Smooth muscle cell (in vitro differentiated cells): Measurements from ENCODE around the gene SPATA32. TPM values are rescaled to one million over a fixed set of nuclear protein-coding genes. Genes with fewer than 3 reads are reported as not detected.

ENCODE experiments used
- DNase-seq: peaks from one replicate; lab custom pipeline; 2025; ENCODE audit not compliant: unreplicated experiment; lab: John Stamatoyannopoulos, UW
- H2AFZ ChIP-seq: fragments of 200-600 bp; sonication (generic); 2 replicates; pipeline ENCODE4 v1.6.0; 2016; ENCODE audit warnings: antibody characterized with exemption, low read depth, mild to moderate bottlenecking
- H3F3A ChIP-seq: fragments of 200-600 bp; sonication (generic); 2 replicates; pipeline ENCODE4 v1.6.0; 2017; ENCODE audit warnings: antibody characterized with exemption, low read depth
- H3K27ac ChIP-seq: fragments of 200-600 bp; sonication (generic); 2 replicates; pipeline ENCODE4 v1.5.1; 2016; ENCODE audit warnings: low read depth, mild to moderate bottlenecking
- H3K27me3 ChIP-seq: fragments of 200-600 bp; sonication (generic); 2 replicates; pipeline ENCODE4 v1.6.1; 2016; ENCODE audit warnings: low read depth, mild to moderate bottlenecking
- H3K36me3 ChIP-seq: fragments of 200-600 bp; sonication (generic); 2 replicates; pipeline ENCODE4 v1.5.1; 2016; ENCODE audit warnings: low read depth
- H3K4me1 ChIP-seq: fragments of 200-600 bp; sonication (generic); 2 replicates; pipeline ENCODE4 v1.5.1; 2016; ENCODE audit warnings: low read depth
- H3K4me2 ChIP-seq: fragments of 200-600 bp; sonication (generic); 2 replicates; pipeline ENCODE4 v1.6.0; 2016; ENCODE audit warnings: mild to moderate bottlenecking
- H3K4me3 ChIP-seq: fragments of 200-600 bp; sonication (generic); 2 replicates; pipeline ENCODE4 v1.5.1; 2016; ENCODE audit warnings: mild to moderate bottlenecking
- H3K79me2 ChIP-seq: fragments of 200-600 bp; sonication (generic); 2 replicates; pipeline ENCODE4 v1.6.0; 2016; ENCODE audit warnings: low read depth, mild to moderate bottlenecking
- H3K9ac ChIP-seq: fragments of 200-600 bp; sonication (generic); 2 replicates; pipeline ENCODE4 v1.6.0; 2016; ENCODE audit warnings: low read depth
- H3K9me3 ChIP-seq: fragments of 200-600 bp; sonication (generic); replicated peaks from 2 replicates; pipeline ENCODE4 v1.5.1; 2016; ENCODE audit warnings: low read depth
- H4K20me1 ChIP-seq: fragments of 200-600 bp; sonication (generic); 2 replicates; pipeline ENCODE4 v1.6.0; 2016; ENCODE audit warnings: low read depth
- WGBS: methylation state at CpG from one replicate; pipeline ENCODE4 v1.1.7; 2016; ENCODE audit warnings: low lambda C conversion rate; 5-methylcytosine and 5-hydroxymethylcytosine counted together
- polyA plus RNA-seq: library from polyadenylated mRNA; unstranded; fragments of >200 nt; fragmentation: Nextera tagmentation; extraction: Ambion mirVana; gene quantifications from 2 replicates; pipeline ENCODE4 v1.2.1, GENCODE V29; 2016
- total RNA-seq: library from RNA; depleted of rRNA; stranded (reverse); fragments of >200 nt; gene quantifications from 2 replicates; pipeline ENCODE4 v1.2.3, GENCODE V29; 2014
- TF ChIP-seq, protein P1 (sequence below): fragments of 200-600 bp; sonication (generic); IDR thresholded peaks from 2 replicates; pipeline ENCODE4 v1.5.1; 2017; ENCODE audit warnings: borderline replicate concordance, mild to moderate bottlenecking, antibody characterized with exemption; ENCODE audit not compliant: insufficient read depth, poor library complexity, severe bottlenecking

Gene SPATA32
- total and polyA plus RNA-seq, 2 experiments from 2014 or later = not detected

DNA sequence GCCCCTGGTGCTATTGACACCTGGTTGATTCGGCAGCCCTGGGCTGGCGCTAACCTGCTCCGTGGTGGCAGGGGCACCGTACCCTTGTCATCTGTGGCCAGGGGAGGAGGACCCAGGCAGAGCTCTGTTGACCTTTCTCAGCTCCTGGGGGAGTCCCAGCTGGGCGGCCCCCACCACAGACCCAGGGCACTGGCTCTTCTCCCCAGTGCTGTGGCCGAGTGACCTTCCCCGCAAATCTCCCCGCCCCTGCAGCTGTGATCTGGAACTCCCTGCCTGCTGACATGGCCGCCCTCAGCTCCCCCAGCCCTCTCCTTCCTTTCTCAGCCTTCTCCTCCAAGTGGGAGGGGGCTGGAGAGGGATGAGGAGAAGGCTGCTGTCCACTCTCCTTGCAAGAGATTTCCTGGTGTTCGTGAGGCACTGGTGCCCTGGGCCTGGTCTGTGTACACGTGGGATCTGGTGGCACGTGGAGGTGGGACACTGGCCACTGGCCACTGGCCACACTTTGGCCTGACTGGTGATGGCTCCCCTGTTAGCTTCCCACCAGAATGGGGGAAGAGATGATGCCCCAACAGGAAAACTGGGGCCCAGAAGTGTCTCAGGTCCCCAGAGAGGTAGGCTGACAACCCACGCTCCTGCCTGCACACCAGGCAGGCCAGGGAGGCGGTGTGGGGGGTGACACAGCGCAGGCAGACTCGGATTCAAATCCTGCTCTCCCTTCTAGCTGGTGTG lies 32.0 kb downstream of the SPATA32 start:
- DNase-seq = no peak
- no peak overlapping the region for H3K4me3 ChIP-seq
- peak overlapping the region; percentile 50 for H3K9ac ChIP-seq
- H3K36me3 ChIP-seq = no peaks in the 10 kb centered on the region
- no peaks in the 10 kb centered on the region for H3K9me3 ChIP-seq
- WGBS = 86% methylated on average over 16 of the region's 16 CpGs
- H3K27ac ChIP-seq = peak overlapping the region; percentile 63
- no peaks in the 10 kb centered on the region for H3K27me3 ChIP-seq
- H3K4me2 ChIP-seq = peak overlapping the region; percentile 74
- no peak overlapping the region for H2AFZ ChIP-seq
- H3K79me2 ChIP-seq = no peaks in the 10 kb centered on the region
- H3K4me1 ChIP-seq = peaks cover 17% of the 10 kb centered on the region
- H4K20me1 ChIP-seq = no peaks in the 10 kb centered on the region
- H3F3A ChIP-seq = no peaks in the 10 kb centered on the region
- TF ChIP-seq, protein P1, sequence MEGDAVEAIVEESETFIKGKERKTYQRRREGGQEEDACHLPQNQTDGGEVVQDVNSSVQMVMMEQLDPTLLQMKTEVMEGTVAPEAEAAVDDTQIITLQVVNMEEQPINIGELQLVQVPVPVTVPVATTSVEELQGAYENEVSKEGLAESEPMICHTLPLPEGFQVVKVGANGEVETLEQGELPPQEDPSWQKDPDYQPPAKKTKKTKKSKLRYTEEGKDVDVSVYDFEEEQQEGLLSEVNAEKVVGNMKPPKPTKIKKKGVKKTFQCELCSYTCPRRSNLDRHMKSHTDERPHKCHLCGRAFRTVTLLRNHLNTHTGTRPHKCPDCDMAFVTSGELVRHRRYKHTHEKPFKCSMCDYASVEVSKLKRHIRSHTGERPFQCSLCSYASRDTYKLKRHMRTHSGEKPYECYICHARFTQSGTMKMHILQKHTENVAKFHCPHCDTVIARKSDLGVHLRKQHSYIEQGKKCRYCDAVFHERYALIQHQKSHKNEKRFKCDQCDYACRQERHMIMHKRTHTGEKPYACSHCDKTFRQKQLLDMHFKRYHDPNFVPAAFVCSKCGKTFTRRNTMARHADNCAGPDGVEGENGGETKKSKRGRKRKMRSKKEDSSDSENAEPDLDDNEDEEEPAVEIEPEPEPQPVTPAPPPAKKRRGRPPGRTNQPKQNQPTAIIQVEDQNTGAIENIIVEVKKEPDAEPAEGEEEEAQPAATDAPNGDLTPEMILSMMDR = no peak

DNA sequence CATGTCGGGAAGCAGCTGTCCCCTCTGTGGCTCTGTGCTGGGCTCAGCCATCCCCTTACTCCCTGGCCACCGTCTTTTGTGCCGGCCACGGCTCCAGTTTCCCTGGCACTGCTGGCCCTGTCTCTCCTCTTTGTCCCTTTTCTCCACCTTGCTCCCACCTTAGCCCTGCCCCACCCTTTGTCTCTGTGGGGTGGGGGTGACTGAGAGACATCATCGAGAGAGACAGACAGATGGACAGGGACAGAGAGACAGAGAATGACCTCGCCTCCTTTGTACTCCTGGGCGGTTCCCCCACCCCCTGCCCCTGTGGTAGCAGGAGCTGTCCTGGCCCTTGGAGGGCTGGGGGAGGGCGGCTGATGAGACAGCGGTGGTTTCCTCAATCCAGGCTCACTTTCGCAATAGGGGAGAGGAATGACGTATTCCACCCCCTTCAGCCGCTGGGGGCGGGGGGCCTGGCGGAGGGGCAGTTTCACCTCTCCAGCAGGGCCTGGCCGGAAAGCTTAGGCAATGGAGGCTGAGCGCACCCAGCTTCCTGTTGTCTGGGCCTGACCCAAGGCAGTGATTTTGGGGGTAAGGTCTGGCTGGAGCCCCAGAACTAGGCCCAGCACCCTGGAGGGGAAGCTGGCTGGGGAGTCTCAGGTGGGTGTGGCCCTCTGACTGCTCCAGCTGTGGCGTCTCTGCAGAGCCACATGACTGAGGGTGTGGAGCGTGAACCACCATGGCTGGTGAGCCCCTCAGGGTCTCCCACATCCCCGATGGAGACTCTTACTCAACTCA lies 32.9 kb downstream of the SPATA32 start:
- Histone ChIP-seq H3K4me1 (peaks cover 17% of the 10 kb centered on the region), H3K36me3 (no peaks in the 10 kb centered on the region), H3K9ac (peak overlapping the region; percentile 50), H3F3A (no peaks in the 10 kb centered on the region), H3K79me2 (no peaks in the 10 kb centered on the region), H3K4me3 (no peak overlapping the region), H3K27ac (peak overlapping the region; percentile 63), H3K27me3 (peaks cover 4% of the 10 kb centered on the region), H4K20me1 (no peaks in the 10 kb centered on the region), H2AFZ (peak overlapping the region; percentile 51), H3K4me2 (peak overlapping the region; percentile 74), H3K9me3 (no peaks in the 10 kb centered on the region)
- peak; percentile 69 for DNase-seq
- TF ChIP-seq, protein P1 = no peak
- WGBS = 34% methylated on average over 19 of the region's 19 CpGs

DNA sequence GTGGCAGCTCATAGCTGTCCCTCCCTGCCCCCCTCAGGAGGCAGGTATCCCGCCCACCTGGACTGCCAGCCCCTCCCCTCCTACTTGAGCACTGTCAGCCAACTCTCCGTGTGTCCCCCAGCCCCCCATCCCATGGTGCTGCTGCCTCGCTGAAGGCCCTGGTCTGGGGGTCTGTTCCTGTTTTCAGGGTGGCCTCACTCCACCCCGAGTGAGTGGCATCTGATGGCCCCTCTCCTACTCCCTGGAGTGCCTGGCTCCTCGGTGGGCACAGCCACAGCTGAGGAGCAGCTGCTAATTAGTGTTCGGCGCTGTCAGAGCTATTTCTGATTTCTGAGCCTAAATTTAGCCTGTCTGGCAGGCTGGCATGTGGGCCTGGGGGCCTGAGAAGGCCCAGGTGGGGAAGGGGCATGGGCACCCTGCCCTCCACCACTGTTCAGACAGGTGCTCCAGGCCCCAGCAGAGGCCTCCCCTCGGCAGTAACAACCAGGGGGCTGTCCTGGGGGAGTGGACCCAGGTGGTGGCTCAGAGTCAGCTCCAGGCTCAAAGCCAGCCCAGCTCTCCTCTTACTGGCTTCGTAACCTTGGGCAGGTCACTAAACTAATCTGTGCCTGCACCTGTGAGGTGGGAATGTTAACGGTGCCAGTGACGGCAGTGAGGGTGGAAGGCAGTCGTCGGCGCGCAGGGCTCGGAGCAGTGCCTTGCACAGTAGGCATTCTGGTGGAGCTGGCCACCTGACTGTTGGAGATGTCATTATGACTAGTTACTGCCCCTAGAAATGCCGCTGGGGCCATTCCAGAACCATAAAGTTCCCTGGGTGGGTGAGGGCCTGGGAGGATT lies 33.8 kb downstream of the SPATA32 start:
- Histone ChIP-seq H3K27ac (peak overlapping the region; percentile 63), H3K4me1 (peaks cover 17% of the 10 kb centered on the region), H3F3A (no peaks in the 10 kb centered on the region), H3K36me3 (no peaks in the 10 kb centered on the region), H3K4me2 (peak overlapping the region; percentile 74), H3K79me2 (no peaks in the 10 kb centered on the region), H2AFZ (no peak overlapping the region), H3K27me3 (peaks cover 12% of the 10 kb centered on the region), H3K9me3 (no peaks in the 10 kb centered on the region), H4K20me1 (no peaks in the 10 kb centered on the region), H3K9ac (no peak overlapping the region), H3K4me3 (no peak overlapping the region)
- DNase-seq = no peak
- WGBS = 82% methylated on average over 17 of the region's 17 CpGs
- TF ChIP-seq, protein P1 = no peak
